GM23338 (cell line): ENCODE data around the gene MAFF. TPM values are rescaled to one million over a fixed set of nuclear protein-coding genes. Genes with fewer than 3 reads are reported as not detected.

ENCODE experiments used
- ATAC-seq: fragments of 200-7000 bp; cut with Tn5 transposase; 3 replicates; pipeline ENCODE4 v1.9.1; 2020
- DNase-seq: peaks from one replicate; pipeline ENCODE4 v3.0.0-alpha.2; 2015; ENCODE audit warnings: low spot score
- H2AFZ ChIP-seq: fragments of 200-600 bp; sonication (generic); 2 replicates; pipeline ENCODE4 v1.8.0; 2016; ENCODE audit warnings: antibody characterized with exemption, mild to moderate bottlenecking, moderate library complexity
- H3F3A ChIP-seq: fragments of 200-600 bp; sonication (generic); replicated peaks from 2 replicates; pipeline ENCODE4 v1.8.0; 2017; ENCODE audit warnings: antibody characterized with exemption, mixed run types, low read depth
- H3K27ac ChIP-seq: fragments of 200-600 bp; sonication (generic); 2 replicates; pipeline ENCODE4 v1.6.1; 2016; ENCODE audit warnings: low read depth
- H3K27me3 ChIP-seq: fragments of 200-600 bp; sonication (generic); 2 replicates; pipeline ENCODE4 v1.8.0; 2016; ENCODE audit warnings: mild to moderate bottlenecking, mixed run types, moderate library complexity; ENCODE audit not compliant: insufficient read depth
- H3K36me3 ChIP-seq: fragments of 200-600 bp; sonication (generic); 2 replicates; pipeline ENCODE4 v1.8.0; 2016; ENCODE audit warnings: mild to moderate bottlenecking; ENCODE audit not compliant: insufficient read depth
- H3K4me1 ChIP-seq: fragments of 200-600 bp; sonication (generic); 2 replicates; pipeline ENCODE4 v1.8.0; 2016; ENCODE audit warnings: mild to moderate bottlenecking, moderate library complexity; ENCODE audit not compliant: insufficient read depth
- H3K4me2 ChIP-seq: fragments of 200-600 bp; sonication (generic); 2 replicates; pipeline ENCODE4 v1.7.1; 2017; ENCODE audit warnings: mixed run types
- H3K4me3 ChIP-seq: fragments of 200-600 bp; sonication (generic); 2 replicates; pipeline ENCODE4 v1.6.1; 2016; ENCODE audit warnings: mixed run types
- H3K79me2 ChIP-seq: fragments of 200-600 bp; sonication (generic); replicated peaks from 2 replicates; pipeline ENCODE4 v1.8.0; 2017; ENCODE audit warnings: mild to moderate bottlenecking; ENCODE audit not compliant: insufficient read depth
- H3K9me2 ChIP-seq: fragments of 200-600 bp; sonication (generic); 2 replicates; pipeline ENCODE4 v1.8.0; 2017; ENCODE audit not compliant: insufficient read depth
- H4K20me1 ChIP-seq: fragments of 200-600 bp; sonication (generic); replicated peaks from 2 replicates; pipeline ENCODE4 v1.8.0; 2017; ENCODE audit warnings: mild to moderate bottlenecking; ENCODE audit not compliant: insufficient read depth
- H3K27ac Mint-ChIP-seq: 2 replicates; pipeline ENCODE4 v1.8.0; 2020; ENCODE audit warnings: inconsistent platforms, mild to moderate bottlenecking, moderate library complexity, mixed read lengths
- H3K27me3 Mint-ChIP-seq: 3 replicates; pipeline ENCODE4 v1.8.0; 2022; ENCODE audit warnings: low read depth, mild to moderate bottlenecking, moderate library complexity, mixed read lengths, inconsistent platforms; ENCODE audit not compliant: insufficient read depth, poor library complexity
- H3K36me3 Mint-ChIP-seq: 3 replicates; pipeline ENCODE4 v1.8.0; 2021; ENCODE audit warnings: low read depth, mild to moderate bottlenecking, inconsistent platforms, moderate library complexity, mixed read lengths
- H3K4me1 Mint-ChIP-seq: 3 replicates; pipeline ENCODE4 v1.8.0; 2020; ENCODE audit warnings: mild to moderate bottlenecking, inconsistent platforms, mixed read lengths
- H3K4me3 Mint-ChIP-seq: 3 replicates; pipeline ENCODE4 v1.8.0; 2021; ENCODE audit warnings: moderate library complexity, mild to moderate bottlenecking, inconsistent platforms, mixed read lengths
- H3K9me3 Mint-ChIP-seq: 3 replicates; pipeline ENCODE4 v1.8.0; 2020; ENCODE audit warnings: moderate library complexity, mild to moderate bottlenecking, inconsistent platforms, mixed read lengths
- CREB1 ChIP-seq: fragments of 250-450 bp; sonication (Bioruptor Pico); IDR thresholded peaks from 2 replicates; pipeline ENCODE4 v1.5.0; 2020; ENCODE audit warnings: low read depth, mild to moderate bottlenecking, moderate library complexity
- EZH2 ChIP-seq: fragments of 200-600 bp; sonication (generic); IDR thresholded peaks from one replicate; pipeline ENCODE4 v1.8.0; 2017; ENCODE audit warnings: antibody characterized with exemption, mild to moderate bottlenecking, low read depth; ENCODE audit not compliant: unreplicated experiment
- JUNB ChIP-seq: IDR thresholded peaks from one replicate; pipeline ENCODE4 v1.6.1; 2016; ENCODE audit warnings: antibody characterized with exemption; ENCODE audit not compliant: unreplicated experiment
- POLR2AphosphoS5 ChIP-seq: IDR thresholded peaks from 2 replicates; pipeline ENCODE4 v1.6.1; 2016; ENCODE audit warnings: antibody characterized with exemption, low read depth
- STAT1 ChIP-seq: IDR thresholded peaks from one replicate; pipeline ENCODE4 v1.6.1; 2016; ENCODE audit warnings: antibody characterized with exemption; ENCODE audit not compliant: unreplicated experiment
- ZNF331 ChIP-seq: fragments of 250-450 bp; sonication (Bioruptor Pico); IDR thresholded peaks from 2 replicates; pipeline ENCODE4 v1.5.0; 2020; ENCODE audit warnings: low read depth, mild to moderate bottlenecking, moderate library complexity
- polyA plus RNA-seq: library from polyadenylated mRNA; unstranded; fragments of >200 nt; fragmentation: Nextera tagmentation; extraction: Ambion mirVana; gene quantifications from 2 replicates; pipeline ENCODE4 v1.2.1, GENCODE V29; 2016
- total RNA-seq: library from RNA; depleted of rRNA; stranded (reverse); fragments of >200 nt; shearing (Covaris generic); gene quantifications from 2 replicates; pipeline ENCODE4 v1.2.3, GENCODE V29; 2014
- TF ChIP-seq, protein P1 (sequence below): fragments of 250-450 bp; sonication (Bioruptor Pico); IDR thresholded peaks from 2 replicates; pipeline ENCODE4 v1.5.0; 2020; ENCODE audit warnings: mild to moderate bottlenecking, moderate library complexity
- TF ChIP-seq, protein P2 (sequence below), 2 experiments: fragments of 200-600 bp in 1 of 2; sonication (generic) in 1 of 2; conservative IDR thresholded peaks; 2 replicates each; pipeline versions ENCODE4 v1.5.1 to v1.6.1; 2016 to 2017; ENCODE audit warnings: antibody characterized with exemption in 2 of 2, low read depth in 2 of 2, mild to moderate bottlenecking in 2 of 2, moderate library complexity in 1 of 2
- TF ChIP-seq, protein P3 (sequence below): IDR thresholded peaks from 2 replicates; pipeline ENCODE4 v1.6.1; 2016; ENCODE audit warnings: antibody characterized with exemption

The MAFF gene
- total and polyA plus RNA-seq, 2 experiments from 2014 or later = 2.2 to 8.9 TPM

DNA sequence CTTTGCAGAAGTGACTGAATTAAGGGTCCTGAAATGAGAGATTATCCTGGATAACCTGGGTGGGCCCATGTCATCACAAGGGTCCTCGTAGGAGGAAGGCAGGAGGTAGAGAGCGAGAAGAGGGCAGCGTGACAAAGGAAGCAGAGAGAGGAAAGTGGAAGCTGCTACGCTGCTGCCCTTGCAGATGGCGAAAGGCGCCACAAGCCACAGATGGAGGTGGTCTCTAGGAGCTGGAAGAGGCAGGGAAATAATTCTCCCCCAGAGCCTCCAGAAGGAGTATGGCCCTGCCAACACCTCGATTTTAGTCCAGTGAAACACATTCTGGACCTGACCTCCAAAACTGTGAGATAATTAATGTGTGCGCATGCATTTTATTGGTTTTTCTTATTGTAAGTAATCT lies 57.6 kb downstream of the MAFF start:
- H3K9me2 ChIP-seq = no peaks in the 10 kb centered on the region
- no peak for TF ChIP-seq JUNB
- no peak for TF ChIP-seq STAT1
- TF ChIP-seq, protein P1, sequence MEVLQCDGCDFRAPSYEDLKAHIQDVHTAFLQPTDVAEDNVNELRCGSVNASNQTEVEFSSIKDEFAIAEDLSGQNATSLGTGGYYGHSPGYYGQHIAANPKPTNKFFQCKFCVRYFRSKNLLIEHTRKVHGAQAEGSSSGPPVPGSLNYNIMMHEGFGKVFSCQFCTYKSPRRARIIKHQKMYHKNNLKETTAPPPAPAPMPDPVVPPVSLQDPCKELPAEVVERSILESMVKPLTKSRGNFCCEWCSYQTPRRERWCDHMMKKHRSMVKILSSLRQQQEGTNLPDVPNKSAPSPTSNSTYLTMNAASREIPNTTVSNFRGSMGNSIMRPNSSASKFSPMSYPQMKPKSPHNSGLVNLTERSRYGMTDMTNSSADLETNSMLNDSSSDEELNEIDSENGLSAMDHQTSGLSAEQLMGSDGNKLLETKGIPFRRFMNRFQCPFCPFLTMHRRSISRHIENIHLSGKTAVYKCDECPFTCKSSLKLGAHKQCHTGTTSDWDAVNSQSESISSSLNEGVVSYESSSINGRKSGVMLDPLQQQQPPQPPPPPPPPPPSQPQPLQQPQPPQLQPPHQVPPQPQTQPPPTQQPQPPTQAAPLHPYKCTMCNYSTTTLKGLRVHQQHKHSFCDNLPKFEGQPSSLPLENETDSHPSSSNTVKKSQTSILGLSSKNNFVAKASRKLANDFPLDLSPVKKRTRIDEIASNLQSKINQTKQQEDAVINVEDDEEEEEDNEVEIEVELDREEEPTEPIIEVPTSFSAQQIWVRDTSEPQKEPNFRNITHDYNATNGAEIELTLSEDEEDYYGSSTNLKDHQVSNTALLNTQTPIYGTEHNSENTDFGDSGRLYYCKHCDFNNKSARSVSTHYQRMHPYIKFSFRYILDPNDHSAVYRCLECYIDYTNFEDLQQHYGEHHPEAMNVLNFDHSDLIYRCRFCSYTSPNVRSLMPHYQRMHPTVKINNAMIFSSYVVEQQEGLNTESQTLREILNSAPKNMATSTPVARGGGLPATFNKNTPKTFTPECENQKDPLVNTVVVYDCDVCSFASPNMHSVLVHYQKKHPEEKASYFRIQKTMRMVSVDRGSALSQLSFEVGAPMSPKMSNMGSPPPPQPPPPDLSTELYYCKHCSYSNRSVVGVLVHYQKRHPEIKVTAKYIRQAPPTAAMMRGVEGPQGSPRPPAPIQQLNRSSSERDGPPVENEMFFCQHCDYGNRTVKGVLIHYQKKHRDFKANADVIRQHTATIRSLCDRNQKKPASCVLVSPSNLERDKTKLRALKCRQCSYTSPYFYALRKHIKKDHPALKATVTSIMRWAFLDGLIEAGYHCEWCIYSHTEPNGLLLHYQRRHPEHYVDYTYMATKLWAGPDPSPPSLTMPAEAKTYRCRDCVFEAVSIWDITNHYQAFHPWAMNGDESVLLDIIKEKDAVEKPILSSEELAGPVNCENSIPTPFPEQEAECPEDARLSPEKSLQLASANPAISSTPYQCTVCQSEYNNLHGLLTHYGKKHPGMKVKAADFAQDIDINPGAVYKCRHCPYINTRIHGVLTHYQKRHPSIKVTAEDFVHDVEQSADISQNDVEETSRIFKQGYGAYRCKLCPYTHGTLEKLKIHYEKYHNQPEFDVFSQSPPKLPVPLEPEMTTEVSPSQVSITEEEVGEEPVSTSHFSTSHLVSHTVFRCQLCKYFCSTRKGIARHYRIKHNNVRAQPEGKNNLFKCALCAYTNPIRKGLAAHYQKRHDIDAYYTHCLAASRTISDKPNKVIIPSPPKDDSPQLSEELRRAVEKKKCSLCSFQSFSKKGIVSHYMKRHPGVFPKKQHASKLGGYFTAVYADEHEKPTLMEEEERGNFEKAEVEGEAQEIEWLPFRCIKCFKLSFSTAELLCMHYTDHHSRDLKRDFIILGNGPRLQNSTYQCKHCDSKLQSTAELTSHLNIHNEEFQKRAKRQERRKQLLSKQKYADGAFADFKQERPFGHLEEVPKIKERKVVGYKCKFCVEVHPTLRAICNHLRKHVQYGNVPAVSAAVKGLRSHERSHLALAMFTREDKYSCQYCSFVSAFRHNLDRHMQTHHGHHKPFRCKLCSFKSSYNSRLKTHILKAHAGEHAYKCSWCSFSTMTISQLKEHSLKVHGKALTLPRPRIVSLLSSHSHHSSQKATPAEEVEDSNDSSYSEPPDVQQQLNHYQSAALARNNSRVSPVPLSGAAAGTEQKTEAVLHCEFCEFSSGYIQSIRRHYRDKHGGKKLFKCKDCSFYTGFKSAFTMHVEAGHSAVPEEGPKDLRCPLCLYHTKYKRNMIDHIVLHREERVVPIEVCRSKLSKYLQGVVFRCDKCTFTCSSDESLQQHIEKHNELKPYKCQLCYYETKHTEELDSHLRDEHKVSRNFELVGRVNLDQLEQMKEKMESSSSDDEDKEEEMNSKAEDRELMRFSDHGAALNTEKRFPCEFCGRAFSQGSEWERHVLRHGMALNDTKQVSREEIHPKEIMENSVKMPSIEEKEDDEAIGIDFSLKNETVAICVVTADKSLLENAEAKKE (CRISPR knock-in tag) = no peak
- TF ChIP-seq ZNF331 = no peak
- no peak for TF ChIP-seq POLR2AphosphoS5
- TF ChIP-seq, protein P2, sequence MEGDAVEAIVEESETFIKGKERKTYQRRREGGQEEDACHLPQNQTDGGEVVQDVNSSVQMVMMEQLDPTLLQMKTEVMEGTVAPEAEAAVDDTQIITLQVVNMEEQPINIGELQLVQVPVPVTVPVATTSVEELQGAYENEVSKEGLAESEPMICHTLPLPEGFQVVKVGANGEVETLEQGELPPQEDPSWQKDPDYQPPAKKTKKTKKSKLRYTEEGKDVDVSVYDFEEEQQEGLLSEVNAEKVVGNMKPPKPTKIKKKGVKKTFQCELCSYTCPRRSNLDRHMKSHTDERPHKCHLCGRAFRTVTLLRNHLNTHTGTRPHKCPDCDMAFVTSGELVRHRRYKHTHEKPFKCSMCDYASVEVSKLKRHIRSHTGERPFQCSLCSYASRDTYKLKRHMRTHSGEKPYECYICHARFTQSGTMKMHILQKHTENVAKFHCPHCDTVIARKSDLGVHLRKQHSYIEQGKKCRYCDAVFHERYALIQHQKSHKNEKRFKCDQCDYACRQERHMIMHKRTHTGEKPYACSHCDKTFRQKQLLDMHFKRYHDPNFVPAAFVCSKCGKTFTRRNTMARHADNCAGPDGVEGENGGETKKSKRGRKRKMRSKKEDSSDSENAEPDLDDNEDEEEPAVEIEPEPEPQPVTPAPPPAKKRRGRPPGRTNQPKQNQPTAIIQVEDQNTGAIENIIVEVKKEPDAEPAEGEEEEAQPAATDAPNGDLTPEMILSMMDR (conservative IDR thresholded peaks at IDR 0.05; ENCODE audit: low read depth in 2 of 2) = no peak
- no peak for TF ChIP-seq EZH2
- TF ChIP-seq, protein P3, sequence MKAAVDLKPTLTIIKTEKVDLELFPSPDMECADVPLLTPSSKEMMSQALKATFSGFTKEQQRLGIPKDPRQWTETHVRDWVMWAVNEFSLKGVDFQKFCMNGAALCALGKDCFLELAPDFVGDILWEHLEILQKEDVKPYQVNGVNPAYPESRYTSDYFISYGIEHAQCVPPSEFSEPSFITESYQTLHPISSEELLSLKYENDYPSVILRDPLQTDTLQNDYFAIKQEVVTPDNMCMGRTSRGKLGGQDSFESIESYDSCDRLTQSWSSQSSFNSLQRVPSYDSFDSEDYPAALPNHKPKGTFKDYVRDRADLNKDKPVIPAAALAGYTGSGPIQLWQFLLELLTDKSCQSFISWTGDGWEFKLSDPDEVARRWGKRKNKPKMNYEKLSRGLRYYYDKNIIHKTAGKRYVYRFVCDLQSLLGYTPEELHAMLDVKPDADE = no peak
- TF ChIP-seq CREB1 (CRISPR knock-in tag) = no peak
- DNase-seq (no peak), ATAC-seq (no peak)
- no peaks in the 10 kb centered on the region for H3K9me3 Mint-ChIP-seq
- H3K4me3 Mint-ChIP-seq = no peak overlapping the region
- H3K4me1 Mint-ChIP-seq = peaks cover 34% of the 10 kb centered on the region
- peaks cover 48% of the 10 kb centered on the region for H4K20me1 ChIP-seq
- no peaks in the 10 kb centered on the region for H3K36me3 ChIP-seq
- no peak overlapping the region for H3K27ac ChIP-seq
- peaks cover 100% of the 10 kb centered on the region for H3K79me2 ChIP-seq
- no peaks in the 10 kb centered on the region for H3K27me3 ChIP-seq
- H2AFZ ChIP-seq = no peak overlapping the region
- no peak overlapping the region for H3K4me2 ChIP-seq
- peaks cover 23% of the 10 kb centered on the region for H3K4me1 ChIP-seq
- peaks cover 6% of the 10 kb centered on the region; the same call in 1 of the 3 replicates for H3K36me3 Mint-ChIP-seq
- no peak overlapping the region for H3K4me3 ChIP-seq
- 0 out of 2 replicates have a peak, but pooled peaks cover 17% of the 10 kb centered on the region for H3F3A ChIP-seq
- H3K27me3 Mint-ChIP-seq = peaks cover 6% of the 10 kb centered on the region
- H3K27ac Mint-ChIP-seq = peak overlapping the region; percentile 53; the same call in 1 of the 2 replicates
